NCI-H345 treated with DMSO at 0.1 percent for 48 hours (cell line): ENCODE results near the gene CACNA2D4.
"Not testable (repeated sequence)": the region's sequence is repeated elsewhere in the genome, so short reads cannot be mapped to it uniquely, and the experiment has no call there.

Experiments used
- DNase-seq: peaks from one replicate; lab custom pipeline; 2025; ENCODE audit not compliant: unreplicated experiment; lab: John Stamatoyannopoulos, UW

The CACNA2D4 gene

GRCh38 chr12:1820191-1820895, 98.1 kb downstream of the CACNA2D4 start, which contains the start of gene LRTM2:
TSS of gene LRTM2 (plus strand) at chr12:1820565. CDS start at chr12:1828149, 7,584 bp downstream.
- no peak for DNase-seq

- no peak for DNase-seq
Measured at GRCh38 chr12:1819571-1819970, 98.9 kb downstream of the CACNA2D4 start.

GRCh38 chr12:1819050-1819449, 99.4 kb downstream of the CACNA2D4 start:
- DNase-seq = no peak

GRCh38 chr12:1817928-1818327, 100.5 kb downstream of the CACNA2D4 start:
- not testable (repeated sequence) for DNase-seq

GRCh38 chr12:1816730-1817348, 101.6 kb downstream of the CACNA2D4 start:
- no peak for DNase-seq

- no peak for DNase-seq
Measured at GRCh38 chr12:1815814-1816729, 102.4 kb downstream of the CACNA2D4 start.

GRCh38 chr12:1815108-1815507, 103.3 kb downstream of the CACNA2D4 start:
- DNase-seq = no peak

GRCh38 chr12:1814266-1814665, 104.2 kb downstream of the CACNA2D4 start:
- DNase-seq = no peak

- DNase-seq = no peak
Measured at GRCh38 chr12:1812650-1813302, 105.7 kb downstream of the CACNA2D4 start.

GRCh38 chr12:1811948-1812291, 106.5 kb downstream of the CACNA2D4 start:
- no peak for DNase-seq

GRCh38 chr12:1811281-1811947, 107.0 kb downstream of the CACNA2D4 start:
- no peak for DNase-seq

- no peak for DNase-seq
Measured at GRCh38 chr12:1810931-1811280, 107.5 kb downstream of the CACNA2D4 start.

- no peak for DNase-seq
Measured at GRCh38 chr12:1810201-1810930, 108.1 kb downstream of the CACNA2D4 start.

- no peak for DNase-seq
Measured at GRCh38 chr12:1809591-1810190, 108.8 kb downstream of the CACNA2D4 start.

- DNase-seq = no peak
Measured at GRCh38 chr12:1808798-1809480, 109.5 kb downstream of the CACNA2D4 start.

- no peak for DNase-seq
Measured at GRCh38 chr12:1808036-1808797, 110.2 kb downstream of the CACNA2D4 start.

GRCh38 chr12:1807087-1807860, 111.2 kb downstream of the CACNA2D4 start:
- DNase-seq = no peak
